Gastroesophageal sphincter (tissue), 3 donors: ENCODE data around the gene TNFRSF13B.

ENCODE experiments used
- CTCF ChIP-seq, 4 experiments: fragments of 200-600 bp in 2 of 4; fragments of 450-650 bp in 2 of 4; sonication (generic) in 1 of 4; IDR thresholded peaks; one replicate each; pipeline ENCODE4 v1.5.1; 2017 to 2019; ENCODE audit warnings: antibody characterized with exemption in 4 of 4, mild to moderate bottlenecking in 2 of 4, moderate library complexity in 2 of 4
- POLR2AphosphoS5 ChIP-seq: sonication (generic); formaldehyde crosslinking; IDR thresholded peaks from one replicate; pipeline ENCODE4 v1.6.1; 2017; ENCODE audit warnings: antibody characterized with exemption

GRCh38 chr17:16994631-16995030 is 22.7 kb upstream of the TNFRSF13B start:
- TF ChIP-seq POLR2AphosphoS5: no peak
- no peak for TF ChIP-seq CTCF (IDR thresholded peaks at IDR 0.05)
